Naive thymus-derived CD4-positive, alpha-beta T cell (primary cell): ENCODE results near the gene BRCA2. TPM values are rescaled to one million over a fixed set of nuclear protein-coding genes. Genes with fewer than 3 reads are reported as not detected.
A peak's percentile ranks its signal among the peaks of the same experiment; 100 is the strongest.

Experiments used
- ATAC-seq: fragments of 150-1000 bp; cut with Tn5 transposase; 2 replicates; pipeline ENCODE4 v1.10.0; 2021; ENCODE audit warnings: mild to moderate bottlenecking, moderate library complexity
- CTCF ChIA-PET: fragments of 350-600 bp; sonication (Branson Sonifier 250); formaldehyde crosslinking; loops from one replicate; lab custom pipeline; 2021; ENCODE audit warnings: antibody characterized with exemption; lab: Charles Lee
- POLR2A ChIA-PET: fragments of 350-600 bp; sonication (Branson Sonifier 250); formaldehyde crosslinking; loops from one replicate; lab custom pipeline; 2021; ENCODE audit warnings: antibody characterized with exemption, inconsistent platforms; lab: Charles Lee
- DNase-seq, 9 donors: peaks; one replicate each; pipeline versions ENCODE4 v3.0.0 to v3.0.0-alpha.2; 2020 to 2022; ENCODE audit warnings: mixed read lengths in 1 of 9
- H3K27ac ChIP-seq: one replicate; pipeline ENCODE4 v1.7.0; 2013; ENCODE audit warnings: mild to moderate bottlenecking, low read depth, low read length, moderate library complexity
- H3K27me3 ChIP-seq, 2 donors: one replicate each; pipeline ENCODE4 v1.7.0; 2013; ENCODE audit warnings: low read length in 2 of 2, mild to moderate bottlenecking in 2 of 2, moderate library complexity in 2 of 2; ENCODE audit not compliant: control insufficient read depth in 2 of 2, insufficient read depth in 2 of 2
- H3K36me3 ChIP-seq, 3 experiments: 1 replicate in 2 of 3; 2 replicates in 1 of 3; pipeline ENCODE4 v1.7.0; 2013; ENCODE audit warnings: low read length in 3 of 3, mild to moderate bottlenecking in 3 of 3, moderate library complexity in 1 of 3; ENCODE audit not compliant: insufficient read depth in 3 of 3, control insufficient read depth in 2 of 3
- H3K4me1 ChIP-seq, 2 donors: one replicate each; pipeline ENCODE4 v1.7.0; 2013; ENCODE audit warnings: low read length in 2 of 2, mild to moderate bottlenecking in 2 of 2, moderate library complexity in 1 of 2; ENCODE audit not compliant: control insufficient read depth in 2 of 2, insufficient read depth in 2 of 2
- H3K4me3 ChIP-seq: 2 replicates; pipeline ENCODE4 v1.7.0; 2013; ENCODE audit warnings: mild to moderate bottlenecking, low read length
- H3K9me3 ChIP-seq, 3 experiments: 1 replicate in 2 of 3; 2 replicates in 1 of 3; pipeline ENCODE4 v1.7.0; 2013; ENCODE audit warnings: low read length in 3 of 3; ENCODE audit not compliant: control insufficient read depth in 2 of 3
- H3K27ac Mint-ChIP-seq, 9 donors: one replicate each; pipeline ENCODE4 v1.8.0; 2020 to 2022; ENCODE audit warnings: mixed read lengths in 9 of 9, mild to moderate bottlenecking in 8 of 9, moderate library complexity in 5 of 9, inconsistent platforms in 2 of 9
- H3K27me3 Mint-ChIP-seq, 5 donors: one replicate each; pipeline ENCODE4 v1.8.0; 2021 to 2022; ENCODE audit warnings: mixed read lengths in 5 of 5, mild to moderate bottlenecking in 1 of 5
- H3K36me3 Mint-ChIP-seq, 5 donors: one replicate each; pipeline ENCODE4 v1.8.0; 2020 to 2022; ENCODE audit warnings: mixed read lengths in 5 of 5, mild to moderate bottlenecking in 3 of 5, inconsistent platforms in 1 of 5
- H3K4me1 Mint-ChIP-seq, 7 donors: one replicate each; pipeline ENCODE4 v1.8.0; 2020 to 2022; ENCODE audit warnings: mixed read lengths in 7 of 7, mild to moderate bottlenecking in 3 of 7, inconsistent platforms in 1 of 7
- H3K4me3 Mint-ChIP-seq, 10 donors: one replicate each; pipeline ENCODE4 v1.8.0; 2020 to 2022; ENCODE audit warnings: mild to moderate bottlenecking in 10 of 10, mixed read lengths in 10 of 10, moderate library complexity in 6 of 10, inconsistent platforms in 2 of 10
- H3K9me3 Mint-ChIP-seq, 11 donors: one replicate each; pipeline ENCODE4 v1.8.0; 2020 to 2022; ENCODE audit warnings: mixed read lengths in 11 of 11, mild to moderate bottlenecking in 4 of 11, inconsistent platforms in 1 of 11, moderate library complexity in 1 of 11
- intact Hi-C, 2 donors: fragments of 100-400 bp; cut with micrococcal nuclease; formaldehyde crosslinking; loops; one replicate each; pipeline ENCODE4 v1.15.1; 2023
- polyA plus RNA-seq, 2 donors: library from polyadenylated mRNA; unstranded; fragments of 300-500 nt; fragmentation: Illumina TruSeq; gene quantifications; one replicate each; pipeline ENCODE4 v1.2.3, GENCODE V29; 2021
- total RNA-seq, 6 experiments: library from RNA in 5 of 6; stranded (reverse) in 5 of 6; gene quantifications; 1 replicate in 5 of 6; 2 replicates in 1 of 6; pipeline ENCODE4 v1.2.3 and lab custom pipeline; 2021 to 2026

BRCA2 gene
- total and polyA plus RNA-seq, 7 experiments from 2014 or later: 1.1 to 19.9 (median 3.3) TPM

- H3K27me3 ChIP-seq: no peaks in the 10 kb centered on the region
- Mint-ChIP-seq H3K4me3 (no peak overlapping the region), H3K27ac (no peak overlapping the region), H3K9me3 (no peaks in the 10 kb centered on the region), H3K27me3 (no peaks in the 10 kb centered on the region), H3K36me3 (peaks cover 0 to 19% (median 0%) of the 10 kb centered on the region in 5 donors), H3K4me1 (peaks cover 4 to 9% (median 8%) of the 10 kb centered on the region in 7 donors)
- intact Hi-C loops: no loop called here
- DNase-seq (no peak), ATAC-seq (peak; percentile 47)
- peaks cover 0 to 15% of the 10 kb centered on the region in 2 donors for H3K4me1 ChIP-seq
- H3K27ac ChIP-seq: no peak overlapping the region
- H3K36me3 ChIP-seq: no peaks in the 10 kb centered on the region
- ChIA-PET CTCF (no interaction called here), POLR2A (no interaction called here)
- no peak overlapping the region for H3K4me3 ChIP-seq
- H3K9me3 ChIP-seq: no peaks in the 10 kb centered on the region
These were observed 74.7 kb downstream of the BRCA2 start for GRCh38 chr13:32390048-32390447.

DNA sequence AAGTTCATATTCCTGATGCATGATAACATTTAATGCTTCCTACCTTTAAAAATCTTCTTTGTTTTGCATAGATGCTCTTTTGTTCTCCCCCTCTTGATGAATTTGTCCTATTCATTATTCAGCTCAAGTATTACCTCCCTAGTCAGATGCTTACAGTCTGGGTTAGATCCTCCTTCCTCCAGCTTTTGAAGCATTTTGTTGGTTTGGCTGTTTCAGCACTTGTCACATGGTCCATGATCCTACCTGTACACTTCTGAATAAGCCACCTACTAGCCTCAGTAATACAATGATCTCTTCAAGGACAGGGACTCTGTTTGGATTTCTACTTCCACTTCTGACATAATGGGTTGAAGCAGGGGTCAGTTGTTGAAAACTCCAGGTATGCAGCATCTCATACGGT is 75.2 kb downstream of the BRCA2 start:
- no peaks in the 10 kb centered on the region for H3K27me3 ChIP-seq
- Mint-ChIP-seq H3K27me3 (no peaks in the 10 kb centered on the region), H3K27ac (no peak overlapping the region), H3K9me3 (no peaks in the 10 kb centered on the region), H3K36me3 (peaks cover 0 to 19% (median 0%) of the 10 kb centered on the region in 5 donors), H3K4me1 (peaks cover 4 to 9% (median 8%) of the 10 kb centered on the region in 7 donors), H3K4me3 (peak overlapping the region in 1 of 10 donors; percentile 42)
- H3K27ac ChIP-seq: no peak overlapping the region
- ATAC-seq: no peak
- POLR2A ChIA-PET: no interaction called here
- CTCF ChIA-PET: interaction anchor here (0.6 kb wide), 1 partner anchor 81 kb away, joined by 3 read pairs; no protein-coding TSS in a partner anchor
- DNase-seq: no peak
- H3K4me3 ChIP-seq: no peak overlapping the region
- H3K9me3 ChIP-seq: no peaks in the 10 kb centered on the region
- H3K36me3 ChIP-seq: no peaks in the 10 kb centered on the region
- intact Hi-C loops: no loop called here
- peaks cover 0 to 15% of the 10 kb centered on the region in 2 donors for H3K4me1 ChIP-seq

DNA sequence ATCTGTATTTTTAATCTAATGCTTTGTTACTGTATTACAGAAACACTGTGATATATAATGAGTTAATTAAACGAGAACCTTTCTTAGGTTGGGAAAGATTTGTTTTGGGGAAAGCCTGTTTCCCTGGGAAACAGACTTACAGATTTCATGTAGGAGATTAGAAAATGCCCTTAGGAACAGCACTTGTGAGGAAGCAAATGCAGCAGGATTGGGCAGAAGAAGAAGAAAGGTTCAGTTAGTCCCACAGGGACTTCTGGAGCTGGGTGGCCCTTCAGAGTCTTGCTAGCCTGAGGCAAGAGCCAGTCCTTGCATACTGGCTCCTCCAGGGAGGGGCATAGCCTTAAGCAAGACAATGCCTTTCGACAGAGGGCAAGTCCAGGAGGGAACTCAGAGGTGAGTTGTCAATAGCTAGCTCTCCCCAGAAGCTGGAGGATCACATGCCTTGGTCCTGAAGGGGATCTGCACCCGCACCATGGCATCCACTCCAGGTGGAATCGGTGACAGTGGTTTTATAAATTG is 75.9 kb downstream of the BRCA2 start:
- ChIA-PET POLR2A (no interaction called here), CTCF (interaction anchor here (0.6 to 1.0 kb wide), 2 partner anchors 23 to 82 kb away, joined by 3 to 5 read pairs; no protein-coding TSS in a partner anchor)
- DNase-seq: no peak
- Mint-ChIP-seq H3K4me3 (no peak overlapping the region), H3K36me3 (peaks cover 0 to 20% (median 0%) of the 10 kb centered on the region in 5 donors), H3K27me3 (no peaks in the 10 kb centered on the region), H3K4me1 (peaks cover 4 to 9% (median 8%) of the 10 kb centered on the region in 7 donors), H3K27ac (peak overlapping the region in 1 of 9 donors; percentile 6), H3K9me3 (no peaks in the 10 kb centered on the region)
- Histone ChIP-seq H3K9me3 (no peaks in the 10 kb centered on the region), H3K27ac (no peak overlapping the region), H3K27me3 (no peaks in the 10 kb centered on the region), H3K4me3 (no peak overlapping the region), H3K4me1 (peaks cover 0 to 15% of the 10 kb centered on the region in 2 donors), H3K36me3 (no peaks in the 10 kb centered on the region)
- ATAC-seq: no peak
- intact Hi-C loops: no loop called here

GRCh38 chr13:32403108-32403507 is 87.8 kb downstream of the BRCA2 start:
- ChIA-PET POLR2A (no interaction called here), CTCF (interaction anchor here (0.6 kb wide), 1 partner anchor 247 kb away, joined by 3 read pairs; no protein-coding TSS in a partner anchor)
- Mint-ChIP-seq H3K9me3 (no peaks in the 10 kb centered on the region), H3K4me1 (peaks cover under 1 to 7% (median 2%) of the 10 kb centered on the region in 7 donors), H3K4me3 (no peak overlapping the region), H3K27ac (no peak overlapping the region), H3K27me3 (no peaks in the 10 kb centered on the region), H3K36me3 (peaks cover 3 to 42% (median 34%) of the 10 kb centered on the region in 5 donors)
- intact Hi-C loops: no loop called here
- peaks cover 3 to 32% (median 6%) of the 10 kb centered on the region in 3 experiments for H3K36me3 ChIP-seq
- no peaks in the 10 kb centered on the region for H3K27me3 ChIP-seq
- no peak overlapping the region for H3K27ac ChIP-seq
- ATAC-seq: no peak
- H3K4me1 ChIP-seq: no peaks in the 10 kb centered on the region
- H3K4me3 ChIP-seq: no peak overlapping the region
- H3K9me3 ChIP-seq: no peaks in the 10 kb centered on the region
- DNase-seq: no peak

DNA sequence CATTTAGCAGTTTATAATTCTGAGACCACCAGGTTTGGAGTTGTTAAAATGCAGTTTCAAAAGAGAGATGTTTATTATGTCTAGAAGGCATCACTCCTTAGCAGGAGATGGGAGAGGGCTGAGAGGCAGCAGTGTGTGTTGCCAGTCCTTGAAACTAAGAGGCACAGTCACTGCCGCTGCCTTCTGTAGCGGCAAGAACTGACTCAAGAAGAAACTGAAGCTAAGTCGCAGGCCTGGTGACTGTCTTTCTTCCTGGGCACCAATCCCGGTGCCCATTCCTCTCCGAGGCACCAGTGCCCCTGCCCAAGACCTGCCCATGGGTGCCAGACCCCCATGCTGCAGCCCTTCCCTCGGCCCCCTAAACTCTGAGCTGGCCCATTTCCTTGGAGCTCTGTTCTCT is 92.5 kb downstream of the BRCA2 start:
- Mint-ChIP-seq H3K4me1 (peaks cover 18 to 43% (median 24%) of the 10 kb centered on the region in 7 donors), H3K27ac (peak overlapping the region in 6 of 9 donors; percentile 4 to 93 (median 53)), H3K4me3 (no peak overlapping the region), H3K36me3 (peaks cover 3 to 50% (median 31%) of the 10 kb centered on the region in 5 donors), H3K27me3 (no peaks in the 10 kb centered on the region), H3K9me3 (no peaks in the 10 kb centered on the region)
- H3K36me3 ChIP-seq: peaks cover 0 to 21% (median 3%) of the 10 kb centered on the region in 3 experiments
- no peaks in the 10 kb centered on the region for H3K27me3 ChIP-seq
- ATAC-seq (no peak), DNase-seq (no peak)
- ChIA-PET CTCF (no interaction called here), POLR2A (interaction anchor here (2.3 kb wide), 1 partner anchor 20 kb away, joined by 9 read pairs; the partner anchor contains the start of gene N4BP2L1)
- intact Hi-C loops: no loop called here
- H3K4me1 ChIP-seq: no peaks in the 10 kb centered on the region
- no peaks in the 10 kb centered on the region for H3K9me3 ChIP-seq
- no peak overlapping the region for H3K4me3 ChIP-seq
- H3K27ac ChIP-seq: no peak overlapping the region

DNA sequence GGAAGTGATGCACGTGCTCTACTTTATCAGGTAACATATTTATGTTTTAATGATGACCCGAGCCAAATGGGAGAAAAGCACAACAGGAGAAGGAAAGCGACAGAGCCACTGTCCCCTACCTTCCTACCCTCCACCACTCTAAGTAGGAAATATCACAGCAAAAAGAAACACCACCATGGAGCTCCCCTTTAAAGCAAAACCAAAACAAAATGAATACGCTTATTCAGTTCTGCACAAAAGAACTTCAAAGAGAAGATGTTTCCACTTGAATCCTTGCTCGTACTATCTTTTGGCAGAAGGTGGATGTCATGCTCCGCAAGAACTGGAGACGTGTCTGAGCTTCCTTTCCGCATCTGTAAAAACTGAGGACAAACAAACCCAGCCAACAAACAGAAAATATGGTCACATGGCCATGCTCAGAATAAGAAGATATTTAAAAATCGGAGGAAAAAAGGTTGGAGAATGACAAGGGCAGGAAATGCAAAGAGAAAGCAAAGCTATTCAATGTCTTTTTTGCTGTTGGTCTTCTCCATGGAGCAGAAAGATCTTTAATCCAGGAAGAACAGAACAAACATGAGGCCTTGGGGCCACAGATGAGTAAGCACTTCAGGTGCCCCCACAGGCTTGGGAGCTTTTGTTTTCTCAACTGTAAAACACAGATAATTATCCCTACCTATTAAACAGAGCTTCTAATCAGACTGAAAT is 93.1 kb downstream of the BRCA2 start:
- Mint-ChIP-seq H3K36me3 (peaks cover 3 to 44% (median 29%) of the 10 kb centered on the region in 5 donors), H3K27me3 (no peaks in the 10 kb centered on the region), H3K9me3 (no peaks in the 10 kb centered on the region), H3K4me1 (peaks cover 18 to 43% (median 24%) of the 10 kb centered on the region in 7 donors), H3K27ac (peak overlapping the region in 8 of 9 donors; percentile 44 to 93 (median 63)), H3K4me3 (peak overlapping the region in 7 of 10 donors; percentile 22 to 57 (median 48))
- Histone ChIP-seq H3K27me3 (no peaks in the 10 kb centered on the region), H3K4me3 (no peak overlapping the region), H3K4me1 (no peaks in the 10 kb centered on the region), H3K9me3 (no peaks in the 10 kb centered on the region), H3K27ac (no peak overlapping the region), H3K36me3 (peaks cover 0 to 15% (median 3%) of the 10 kb centered on the region in 3 experiments)
- DNase-seq (no peak), ATAC-seq (no peak)
- POLR2A ChIA-PET: interaction anchor here (2.3 kb wide), 1 partner anchor 19 kb away, joined by 9 read pairs; the partner anchor contains the start of gene N4BP2L1
- CTCF ChIA-PET: no interaction called here
- intact Hi-C loops: no loop called here
